Measurements from ENCODE around the gene PRPF8. TPM values are rescaled to one million over a fixed set of nuclear protein-coding genes. Genes with fewer than 3 reads are reported as not detected.

The PRPF8 gene
- total RNA-seq = 100 to 1,000 TPM in 5 of 8 experiments, 10 to 100 TPM in 3; 82.6 to 237 (median 135) TPM

GRCh38 chr17:1684378-1685189, at the start of gene PRPF8:
Gene PRPF8 (minus strand): TSS chr17:1684867. CDS start chr17:1684571, 296 bp downstream.
- H3K27ac ChIP-seq = peak within 1 kb of the TSS; percentile 89 to 99
- H3K4me3 ChIP-seq = peak within 1 kb of the TSS; percentile 62 to 96 (median 85)
- ATAC-seq (replicated peaks in 6 of 8) = peak; percentile 95 to 99 (median 97)
- WGBS, 10 experiments = 0 to 1% (median 0%) methylated on average over 2 to 23 of the region's 72 CpGs; no CpG with 5 or more reads in 3 of the 10 experiments
- in situ Hi-C loops (cut with MboI; ENCODE audit: low pct_unique_long_range_greater_than_20kb in 2 of 9, low sequenced_read_pairs in 9 of 9, unreplicated experiment in 9 of 9) = no loop called here
- H3K4me1 ChIP-seq (replicated peaks in 1 of 2) = peaks cover 8 to 10% of the 10 kb centered on the region in 2 donors

GRCh38 chr17:1733759-1734158, 49.1 kb upstream of the PRPF8 start:
- in situ Hi-C loops (cut with MboI; ENCODE audit: low pct_unique_long_range_greater_than_20kb in 2 of 9, low sequenced_read_pairs in 9 of 9, unreplicated experiment in 9 of 9) = no loop called here
- H3K4me3 ChIP-seq = no peak overlapping the region
- no peak for ATAC-seq (replicated peaks in 6 of 8)
- H3K4me1 ChIP-seq (replicated peaks in 1 of 2) = peaks cover 0 to 24% of the 10 kb centered on the region in 2 donors
- WGBS, 10 experiments = 88 to 100% methylated on average over 1 to 9 of the region's 38 CpGs; no CpG with 5 or more reads in 8 of the 10 experiments
- H3K27ac ChIP-seq = no peak overlapping the region

GRCh38 chr17:1732833-1733321, 48.2 kb upstream of the PRPF8 start:
- WGBS, 10 experiments = 56 to 83% (median 79%) methylated on average over 2 to 8 of the region's 11 CpGs; no CpG with 5 or more reads in 4 of the 10 experiments
- Histone ChIP-seq H3K27ac (no peak overlapping the region), H3K4me3 (no peak overlapping the region), H3K4me1 (replicated peaks in 1 of 2) (peaks cover 0 to 24% of the 10 kb centered on the region in 2 donors)
- no peak for ATAC-seq (replicated peaks in 6 of 8)
- in situ Hi-C loops (cut with MboI; ENCODE audit: low pct_unique_long_range_greater_than_20kb in 2 of 9, low sequenced_read_pairs in 9 of 9, unreplicated experiment in 9 of 9) = no loop called here

- Histone ChIP-seq H3K4me1 (replicated peaks in 1 of 2) (peaks cover 0 to 23% of the 10 kb centered on the region in 2 donors), H3K4me3 (no peak overlapping the region), H3K27ac (no peak overlapping the region)
- 90 to 100% (median 96%) methylated on average over 1 to 4 of the region's 22 CpGs; no CpG with 5 or more reads in 7 of the 10 experiments for WGBS, 10 experiments
- in situ Hi-C loops (cut with MboI; ENCODE audit: low pct_unique_long_range_greater_than_20kb in 2 of 9, low sequenced_read_pairs in 9 of 9, unreplicated experiment in 9 of 9) = no loop called here
- ATAC-seq (replicated peaks in 6 of 8) = no peak
Measured at GRCh38 chr17:1732241-1732832, 47.7 kb upstream of the PRPF8 start.

- in situ Hi-C loops (cut with MboI; ENCODE audit: low pct_unique_long_range_greater_than_20kb in 2 of 9, low sequenced_read_pairs in 9 of 9, unreplicated experiment in 9 of 9) = no loop called here
- Histone ChIP-seq H3K4me1 (replicated peaks in 1 of 2) (peaks cover 0 to 11% of the 10 kb centered on the region in 2 donors), H3K4me3 (no peak overlapping the region), H3K27ac (no peak overlapping the region)
- WGBS, 10 experiments = 10% methylated on average over 2 of the region's 10 CpGs; no CpG with 5 or more reads in 9 of the 10 experiments
- no peak for ATAC-seq (replicated peaks in 6 of 8)
Measured at GRCh38 chr17:1731194-1731506, 46.5 kb upstream of the PRPF8 start.

- WGBS, 10 experiments = 60 to 100% (median 80%) methylated on average over 1 to 4 of the region's 40 CpGs; no CpG with 5 or more reads in 5 of the 10 experiments
- Histone ChIP-seq H3K4me1 (replicated peaks in 1 of 2) (peaks cover 0 to 10% of the 10 kb centered on the region in 2 donors), H3K27ac (peak overlapping the region in 1 of 2 donors; percentile 75), H3K4me3 (no peak overlapping the region)
- in situ Hi-C loops (cut with MboI; ENCODE audit: low pct_unique_long_range_greater_than_20kb in 2 of 9, low sequenced_read_pairs in 9 of 9, unreplicated experiment in 9 of 9) = no loop called here
- ATAC-seq (replicated peaks in 6 of 8) = peak; percentile 65 to 81 (median 75)
Measured at GRCh38 chr17:1730326-1731193, 45.9 kb upstream of the PRPF8 start.

- Histone ChIP-seq H3K4me3 (no peak overlapping the region), H3K4me1 (replicated peaks in 1 of 2) (peaks cover 5 to 10% of the 10 kb centered on the region in 2 donors), H3K27ac (peak overlapping the region in 1 of 2 donors; percentile 75)
- 68 to 100% (median 83%) methylated on average over 1 to 9 of the region's 15 CpGs; no CpG with 5 or more reads in 3 of the 10 experiments for WGBS, 10 experiments
- in situ Hi-C loops (cut with MboI; ENCODE audit: low pct_unique_long_range_greater_than_20kb in 2 of 9, low sequenced_read_pairs in 9 of 9, unreplicated experiment in 9 of 9) = no loop called here
- ATAC-seq (replicated peaks in 6 of 8) = peak in 1 of 8 experiments; percentile 10
Measured at GRCh38 chr17:1729966-1730325, 45.3 kb upstream of the PRPF8 start.

- in situ Hi-C loops (cut with MboI; ENCODE audit: low pct_unique_long_range_greater_than_20kb in 2 of 9, low sequenced_read_pairs in 9 of 9, unreplicated experiment in 9 of 9) = no loop called here
- WGBS, 10 experiments = 75 to 100% (median 80%) methylated on average over 1 to 4 of the region's 28 CpGs; no CpG with 5 or more reads in 6 of the 10 experiments
- Histone ChIP-seq H3K4me3 (no peak overlapping the region), H3K4me1 (replicated peaks in 1 of 2) (peaks cover 5 to 15% of the 10 kb centered on the region in 2 donors), H3K27ac (no peak overlapping the region)
- no peak for ATAC-seq (replicated peaks in 6 of 8)
Measured at GRCh38 chr17:1727876-1728630, 43.4 kb upstream of the PRPF8 start.

GRCh38 chr17:1727258-1727789, 42.7 kb upstream of the PRPF8 start:
- Histone ChIP-seq H3K4me1 (replicated peaks in 1 of 2) (peaks cover 5 to 15% of the 10 kb centered on the region in 2 donors), H3K4me3 (no peak overlapping the region), H3K27ac (no peak overlapping the region)
- in situ Hi-C loops (cut with MboI; ENCODE audit: low pct_unique_long_range_greater_than_20kb in 2 of 9, low sequenced_read_pairs in 9 of 9, unreplicated experiment in 9 of 9) = no loop called here
- no peak for ATAC-seq (replicated peaks in 6 of 8)
- WGBS, 10 experiments = 80 to 91% methylated on average over 1 to 8 of the region's 21 CpGs; no CpG with 5 or more reads in 8 of the 10 experiments

GRCh38 chr17:1726626-1727257, 42.1 kb upstream of the PRPF8 start:
- in situ Hi-C loops (cut with MboI; ENCODE audit: low pct_unique_long_range_greater_than_20kb in 2 of 9, low sequenced_read_pairs in 9 of 9, unreplicated experiment in 9 of 9) = no loop called here
- Histone ChIP-seq H3K27ac (no peak overlapping the region), H3K4me3 (no peak overlapping the region), H3K4me1 (replicated peaks in 1 of 2) (peaks cover 5 to 15% of the 10 kb centered on the region in 2 donors)
- 80 to 90% (median 83%) methylated on average over 1 to 2 of the region's 18 CpGs; no CpG with 5 or more reads in 7 of the 10 experiments for WGBS, 10 experiments
- no peak for ATAC-seq (replicated peaks in 6 of 8)

GRCh38 chr17:1725642-1726511, 41.2 kb upstream of the PRPF8 start:
- Histone ChIP-seq H3K4me1 (replicated peaks in 1 of 2) (peaks cover 5 to 15% of the 10 kb centered on the region in 2 donors), H3K27ac (no peak overlapping the region), H3K4me3 (peak overlapping the region in 1 of 5 donors; percentile 94)
- ATAC-seq (replicated peaks in 6 of 8) = no peak
- 89 to 93% (median 92%) methylated on average over 3 to 29 of the region's 54 CpGs; no CpG with 5 or more reads in 6 of the 10 experiments for WGBS, 10 experiments
- in situ Hi-C loops (cut with MboI; ENCODE audit: low pct_unique_long_range_greater_than_20kb in 2 of 9, low sequenced_read_pairs in 9 of 9, unreplicated experiment in 9 of 9) = no loop called here

Data from motor neuron (in vitro differentiated cells).